SJSA1 (cell line): ENCODE measurements around the gene MYOC. TPM values are rescaled to one million over a fixed set of nuclear protein-coding genes. Genes with fewer than 3 reads are reported as not detected.

Experiments used
- total RNA-seq: library from RNA; depleted of rRNA; stranded (reverse); fragments of >200 nt; shearing (Covaris generic); gene quantifications from 2 replicates; pipeline ENCODE4 v1.2.3, GENCODE V29; 2014; rRNA removed

Gene MYOC
- total RNA-seq, 1 experiment from 2014 or later, result 1.4 TPM

Other genes starting within 250 kb of the MYOC start
- 37.4 and 67.3 TPM in 2 replicates for gene PRRC2C, start 167.2 kb downstream of the MYOC start, total RNA-seq
- gene MYOCOS, start 30.4 kb downstream of the MYOC start, total RNA-seq, result not detected in 2 replicates
- 4.2 and 8.5 TPM in 2 replicates for gene VAMP4, start 89.4 kb upstream of the MYOC start, total RNA-seq
- gene METTL13, start 129.0 kb upstream of the MYOC start, total RNA-seq, result 15.1 and 26.5 TPM in 2 replicates
- gene DNM3, start 188.8 kb upstream of the MYOC start, total RNA-seq, result 1.3 and 1.7 TPM in 2 replicates